ENCODE results near the gene CELSR3. TPM values are rescaled to one million over a fixed set of nuclear protein-coding genes. Genes with fewer than 3 reads are reported as not detected.

Gene CELSR3
- total RNA-seq, 1 donor from 2014 or later: 1.5 TPM

DNA sequence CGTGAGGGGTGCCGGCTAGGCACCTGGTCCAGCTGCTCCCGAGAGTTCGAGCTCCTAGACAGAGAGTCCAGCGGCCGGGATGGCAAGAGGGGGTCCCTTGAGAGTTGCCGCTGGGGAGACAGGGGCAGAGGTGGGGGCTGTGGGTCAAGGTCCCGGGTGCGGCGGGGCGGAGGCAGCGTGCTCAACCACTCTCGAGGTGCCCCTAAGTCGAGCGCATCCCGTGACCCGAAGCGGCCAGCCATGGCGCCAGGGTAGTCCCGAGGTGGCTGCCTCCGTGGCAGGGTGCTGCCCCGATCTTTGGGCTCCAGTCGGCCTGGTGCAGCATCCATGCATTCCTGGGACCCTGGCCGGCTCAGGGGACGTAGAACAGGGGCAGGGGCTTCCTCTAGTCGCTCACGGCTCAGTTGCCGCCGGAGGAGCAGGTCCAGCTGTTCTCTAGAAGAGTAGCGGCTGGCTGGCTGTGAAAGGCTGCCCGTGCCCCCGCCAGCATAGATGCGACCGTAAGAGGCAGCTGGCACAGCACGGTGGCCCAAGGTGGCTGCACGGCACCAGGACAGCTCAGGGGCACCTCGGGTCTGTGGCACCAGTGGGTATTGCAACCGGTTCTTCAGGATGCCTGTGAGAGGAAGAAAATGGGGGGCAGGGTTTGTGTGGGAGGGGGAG is 22.6 kb downstream of the CELSR3 start:
- ATAC-seq: no peak
- intact Hi-C loops (cut with DNase I): no loop called here
- DNase-seq (ENCODE audit: low spot score): no peak

DNA sequence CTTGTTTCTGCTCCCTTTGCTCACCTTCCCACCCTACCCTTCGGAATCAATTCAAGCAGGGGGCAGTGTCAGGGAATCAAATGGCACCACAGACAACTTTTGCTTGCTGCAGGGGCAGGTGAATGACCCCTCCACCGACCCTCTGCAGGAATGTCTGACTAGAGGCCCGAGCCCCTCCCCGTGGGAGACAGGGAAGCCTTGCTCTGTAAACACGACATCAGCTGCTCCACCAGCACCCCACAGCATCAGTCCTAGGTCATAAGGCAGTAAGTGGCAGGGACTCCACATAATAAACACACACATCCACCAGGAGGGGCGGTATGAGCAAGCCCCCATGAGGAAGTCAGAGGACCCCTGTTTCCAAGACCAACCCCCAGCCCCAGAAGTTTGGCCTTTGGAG is 25.4 kb downstream of the CELSR3 start:
- no peak for DNase-seq (ENCODE audit: low spot score)
- intact Hi-C loops (cut with DNase I): no loop called here
- no peak for ATAC-seq

DNA sequence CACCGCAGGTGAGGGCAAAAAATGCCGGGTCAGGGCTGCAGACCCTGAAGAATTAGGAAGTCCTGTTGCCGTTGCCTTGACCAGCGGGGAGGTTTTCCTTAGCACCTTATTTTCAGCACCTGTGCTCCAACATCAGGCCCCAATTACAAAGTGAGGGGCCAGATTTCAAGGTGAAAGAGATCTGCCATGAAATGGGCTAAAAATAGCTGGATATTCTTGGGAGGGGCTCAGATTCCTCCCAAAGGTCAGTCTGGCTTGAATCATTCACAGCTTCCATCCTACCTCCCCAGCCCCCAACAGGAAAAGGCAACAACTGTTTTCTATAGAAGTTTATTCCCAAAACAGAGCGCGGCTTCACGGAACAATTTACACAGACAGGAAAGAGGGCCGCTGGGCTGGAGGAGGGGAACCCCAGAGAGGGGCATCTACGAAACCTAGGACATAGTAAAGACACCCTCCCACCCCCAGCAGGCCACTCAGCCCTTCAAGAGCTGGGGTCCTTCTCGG is 26.5 kb downstream of the CELSR3 start:
- no peak for DNase-seq (ENCODE audit: low spot score)
- ATAC-seq: no peak
- intact Hi-C loops (cut with DNase I): no loop called here

DNA sequence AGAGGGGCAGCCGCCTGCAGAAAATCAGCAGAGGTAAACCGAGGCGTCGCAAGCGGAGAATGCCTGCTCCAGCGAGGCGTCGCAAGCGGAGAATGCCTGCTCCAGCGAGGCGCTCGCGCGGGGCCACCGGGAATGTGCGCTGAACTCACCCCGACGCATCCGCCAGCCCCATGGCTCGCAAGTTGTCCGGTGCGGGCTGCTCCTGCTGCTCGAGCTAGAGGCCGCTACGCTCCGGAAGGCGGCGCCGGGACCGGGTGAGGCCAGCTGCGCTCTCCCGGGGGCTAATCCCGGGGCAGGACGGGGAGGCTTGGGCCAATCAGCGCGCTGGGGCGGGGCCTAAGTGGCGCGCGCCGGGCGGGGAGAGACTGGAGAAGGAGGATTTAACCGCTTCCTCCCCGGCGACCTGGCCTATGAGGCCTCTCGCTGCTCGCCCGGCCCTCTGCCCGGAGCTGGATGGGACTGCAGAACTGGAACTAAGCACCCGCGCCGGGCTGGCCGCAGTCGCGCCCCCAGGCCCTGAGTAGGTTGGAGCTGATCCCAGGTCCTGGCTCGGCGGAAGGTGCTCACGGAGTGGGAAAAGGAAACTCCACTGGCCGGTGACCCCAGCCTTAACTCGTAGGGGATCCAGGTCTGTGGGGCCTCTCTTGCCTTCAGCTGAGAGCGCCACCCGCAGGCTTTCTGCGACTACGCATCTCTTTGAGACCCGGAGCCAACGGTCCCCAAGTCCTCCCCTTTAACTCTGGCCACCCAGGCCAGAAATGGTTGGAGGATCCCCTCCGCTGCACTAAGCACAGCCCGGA is 27.3 kb downstream of the CELSR3 start, which contains the start of gene SLC26A6:
Gene SLC26A6 (minus strand): TSS at position 240 of the 800 bp plus-strand sequence. CDS start 68 bp downstream, at position 172.
- intact Hi-C loops (cut with DNase I): no loop called here
- peak; percentile 99 for ATAC-seq
- DNase-seq (ENCODE audit: low spot score): peak; percentile 98

GRCh38 chr3:48634661-48635221 is 27.9 kb downstream of the CELSR3 start:
- ATAC-seq (peak; percentile 45), DNase-seq (ENCODE audit: low spot score) (peak; percentile 76)
- intact Hi-C loops (cut with DNase I): no loop called here

- DNase-seq (ENCODE audit: low spot score): no peak
- intact Hi-C loops (cut with DNase I): no loop called here
- ATAC-seq: no peak
Measured at GRCh38 chr3:48633743-48634142, 28.9 kb downstream of the CELSR3 start.

DNA sequence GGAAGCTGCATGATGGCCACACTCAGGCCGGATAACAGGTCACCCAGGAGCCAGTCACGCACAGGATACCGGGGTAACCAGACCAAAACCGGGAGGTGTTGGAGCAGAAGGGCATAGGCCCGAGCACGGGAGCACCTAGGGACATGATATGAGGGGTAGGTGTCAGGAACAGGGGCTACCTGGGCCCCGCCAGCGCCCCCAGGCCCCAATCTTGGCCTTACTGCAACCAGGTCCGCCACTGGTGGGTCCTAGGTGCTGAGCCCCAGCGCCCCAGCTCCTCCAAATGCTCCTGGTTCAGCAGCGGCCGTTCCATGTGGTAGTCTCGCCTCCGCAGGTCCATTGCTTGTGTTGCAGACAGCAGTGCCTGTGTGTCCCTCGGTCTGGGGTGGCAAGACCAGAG is 29.4 kb downstream of the CELSR3 start:
- intact Hi-C loops (cut with DNase I): no loop called here
- DNase-seq (ENCODE audit: low spot score) (no peak), ATAC-seq (no peak)

DNA sequence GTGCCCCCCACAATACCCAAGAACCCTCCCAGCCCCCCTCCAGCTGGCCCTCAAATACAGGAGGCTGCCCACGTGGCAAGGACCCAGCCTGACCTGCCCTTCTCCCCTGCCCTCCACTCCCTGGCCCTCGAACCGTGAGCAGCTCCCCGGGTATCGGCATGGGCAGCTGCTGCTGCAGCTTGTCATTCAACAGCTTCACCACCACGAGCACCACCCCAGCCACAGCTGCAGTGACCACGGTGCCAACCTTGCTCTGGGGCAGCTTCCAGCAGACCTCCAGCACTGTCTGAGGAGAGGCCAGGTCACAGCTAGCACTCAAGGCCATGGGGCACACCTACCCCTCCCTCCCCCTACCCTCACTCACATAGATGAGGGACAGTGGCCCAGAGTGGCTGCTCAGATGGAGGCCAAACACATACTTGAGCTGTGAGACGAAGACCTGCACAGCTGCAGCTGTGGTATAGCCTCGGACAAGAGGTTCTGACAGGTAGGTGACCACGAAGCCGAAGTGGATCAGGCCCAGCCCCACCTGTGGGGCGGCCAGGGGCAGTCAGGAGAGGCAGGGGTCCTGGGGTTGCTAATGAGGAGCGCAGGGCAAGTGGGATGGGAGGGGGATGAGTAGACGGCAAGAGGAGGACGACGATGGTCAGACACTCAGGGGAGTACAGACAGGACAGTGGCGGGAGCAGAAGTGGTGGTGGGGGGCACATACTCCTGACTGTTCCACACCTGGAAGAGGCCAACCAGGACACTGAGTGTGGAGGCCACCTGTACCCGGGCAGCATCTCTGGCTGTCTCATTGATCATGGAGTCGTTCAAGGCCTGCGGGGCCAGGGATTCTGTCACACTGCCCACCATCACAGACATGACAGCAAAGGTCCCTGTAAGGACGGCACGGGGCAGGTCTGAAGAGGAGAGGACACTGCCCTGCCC is 30.9 kb downstream of the CELSR3 start:
- ATAC-seq: no peak
- DNase-seq (ENCODE audit: low spot score): no peak
- intact Hi-C loops (cut with DNase I): no loop called here

DNA sequence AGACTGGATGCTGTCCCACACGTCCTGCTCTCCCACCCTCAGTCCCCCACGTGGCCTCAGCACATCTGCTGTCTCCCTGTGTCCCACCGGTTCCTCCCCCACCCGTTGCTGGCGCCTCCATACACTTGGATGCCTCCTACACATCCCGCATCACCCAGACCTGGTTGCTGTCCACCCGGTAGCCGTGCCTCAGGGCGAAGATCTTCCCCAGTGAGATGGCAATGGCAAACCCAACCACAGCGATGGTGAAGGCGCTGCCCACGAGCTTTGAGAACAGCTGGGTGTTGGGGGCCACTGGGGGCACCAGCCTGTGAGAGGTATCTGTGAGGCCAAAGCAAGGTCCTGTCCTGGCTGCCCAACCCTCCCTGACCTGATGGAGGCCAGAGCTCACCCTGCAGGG is 31.9 kb downstream of the CELSR3 start:
- DNase-seq (ENCODE audit: low spot score) (no peak), ATAC-seq (no peak)
- intact Hi-C loops (cut with DNase I): no loop called here

DNA sequence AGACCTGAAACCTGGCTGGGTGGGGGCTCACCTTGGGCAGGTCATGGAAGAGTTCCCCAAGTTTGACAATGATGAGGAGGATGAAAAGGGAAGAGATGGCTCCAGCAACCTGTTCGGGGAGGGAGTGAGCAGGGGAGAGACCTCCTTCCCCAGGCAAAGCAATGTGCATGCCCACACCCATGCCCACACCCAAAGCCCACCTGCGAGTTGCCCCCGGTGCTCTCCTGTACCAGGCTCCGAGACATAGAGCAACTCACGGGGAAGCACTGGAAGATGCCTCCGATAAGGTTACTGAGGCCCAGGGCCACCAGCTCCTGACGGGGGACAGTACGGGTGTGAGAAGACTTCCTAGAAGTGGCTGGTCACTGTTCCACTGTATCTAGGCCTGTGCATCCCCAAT is 32.3 kb downstream of the CELSR3 start:
- ATAC-seq: no peak
- intact Hi-C loops (cut with DNase I): no loop called here
- DNase-seq (ENCODE audit: low spot score): no peak

- DNase-seq (ENCODE audit: low spot score) (no peak), ATAC-seq (no peak)
- intact Hi-C loops (cut with DNase I): no loop called here
Measured at GRCh38 chr3:48629894-48630293, 32.8 kb downstream of the CELSR3 start.

DNA sequence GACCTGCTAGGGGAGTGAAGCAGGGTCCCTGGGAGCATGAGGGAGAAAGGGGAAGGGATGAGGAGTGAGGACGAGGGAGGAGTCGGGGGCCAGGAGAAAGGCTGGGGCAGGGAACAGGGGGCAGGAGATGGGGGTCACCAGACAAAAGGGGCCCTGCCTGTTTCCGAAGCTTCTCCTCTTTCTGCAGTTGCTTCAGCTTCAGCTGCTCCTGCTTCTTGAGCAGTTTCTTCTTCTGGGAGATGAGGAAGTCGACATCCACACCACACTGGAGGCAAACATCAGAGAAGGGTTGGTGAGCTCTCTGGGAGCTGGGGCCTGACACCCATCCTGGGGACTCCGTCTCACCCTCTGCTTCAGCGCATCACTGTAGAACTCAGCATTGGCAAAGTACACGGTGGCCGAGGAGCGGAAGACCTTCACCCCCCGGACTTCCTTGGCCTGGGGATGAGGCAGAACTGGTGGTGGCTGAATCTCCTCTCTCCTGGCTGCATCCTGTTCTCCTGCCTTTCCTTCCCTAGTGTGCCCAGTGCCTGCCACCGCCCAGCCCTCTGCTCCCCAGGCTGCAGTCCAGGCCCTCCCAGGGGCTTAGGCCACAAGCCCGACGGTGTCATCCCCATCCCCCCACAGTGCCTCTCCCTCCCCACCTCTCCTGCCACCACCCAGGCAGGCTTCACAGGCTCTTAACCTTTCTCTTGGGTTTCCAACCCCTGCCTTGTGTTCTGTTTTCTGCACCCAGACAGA is 34.2 kb downstream of the CELSR3 start:
- intact Hi-C loops (cut with DNase I): no loop called here
- DNase-seq (ENCODE audit: low spot score) (no peak), ATAC-seq (no peak)

DNA sequence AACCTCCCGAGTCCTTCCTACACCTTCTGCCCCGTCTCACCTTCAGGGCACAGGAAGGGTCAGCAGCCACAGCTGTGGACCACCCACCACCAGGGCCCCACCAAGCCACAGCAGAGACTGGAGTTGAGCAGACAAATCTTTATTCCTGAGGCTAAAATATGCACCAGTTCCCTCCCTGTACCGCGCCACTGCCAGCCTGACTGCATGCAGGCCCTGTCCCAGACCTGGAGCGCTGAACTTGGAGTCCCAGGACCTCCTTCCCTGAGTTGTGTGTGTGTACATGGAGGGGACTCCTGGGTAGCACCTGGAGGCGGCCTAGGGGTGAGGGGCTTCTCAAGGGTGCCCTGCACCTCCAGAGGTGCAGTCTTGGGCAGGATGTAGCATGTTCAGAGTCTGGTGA is 37.1 kb downstream of the CELSR3 start:
- DNase-seq (ENCODE audit: low spot score) (no peak), ATAC-seq (no peak)
- intact Hi-C loops (cut with DNase I): no loop called here

GRCh38 chr3:48624767-48625166 is 37.9 kb downstream of the CELSR3 start:
- no peak for ATAC-seq
- DNase-seq (ENCODE audit: low spot score): no peak
- intact Hi-C loops (cut with DNase I): no loop called here

DNA sequence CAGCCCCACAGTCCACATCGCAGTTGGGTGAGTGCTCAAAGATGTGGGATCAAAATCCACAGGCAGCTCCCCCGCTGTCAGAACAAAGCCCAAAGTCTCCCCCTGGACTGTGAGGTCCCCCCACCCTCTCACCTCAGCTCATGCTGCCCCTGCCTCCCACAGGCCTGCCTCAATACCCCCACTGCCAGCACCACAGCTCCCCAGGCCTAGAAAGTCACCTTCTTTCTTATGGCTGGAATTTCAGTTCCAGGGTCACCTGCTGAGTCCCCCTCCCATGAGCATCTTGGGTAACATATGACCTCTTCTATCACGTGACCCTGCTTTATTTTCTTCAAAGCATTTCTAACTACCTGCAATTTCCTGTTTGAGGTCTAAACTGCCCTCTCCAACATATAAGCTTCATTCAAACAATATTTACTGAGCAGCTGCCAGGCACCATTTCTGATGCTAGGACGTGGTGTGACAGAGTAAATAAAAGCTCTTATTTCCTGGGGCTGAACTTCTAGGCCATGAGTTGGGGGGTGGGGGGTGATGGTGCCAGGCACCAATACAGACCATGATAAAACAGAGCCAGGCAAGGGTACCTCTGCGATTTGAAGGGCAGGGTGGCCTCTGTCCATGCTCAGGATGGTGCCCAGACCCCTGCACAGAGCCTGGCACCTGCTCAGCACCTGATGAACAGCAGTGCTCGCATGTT is 38.7 kb downstream of the CELSR3 start:
- no peak for ATAC-seq
- intact Hi-C loops (cut with DNase I): no loop called here
- DNase-seq (ENCODE audit: low spot score): no peak

DNA sequence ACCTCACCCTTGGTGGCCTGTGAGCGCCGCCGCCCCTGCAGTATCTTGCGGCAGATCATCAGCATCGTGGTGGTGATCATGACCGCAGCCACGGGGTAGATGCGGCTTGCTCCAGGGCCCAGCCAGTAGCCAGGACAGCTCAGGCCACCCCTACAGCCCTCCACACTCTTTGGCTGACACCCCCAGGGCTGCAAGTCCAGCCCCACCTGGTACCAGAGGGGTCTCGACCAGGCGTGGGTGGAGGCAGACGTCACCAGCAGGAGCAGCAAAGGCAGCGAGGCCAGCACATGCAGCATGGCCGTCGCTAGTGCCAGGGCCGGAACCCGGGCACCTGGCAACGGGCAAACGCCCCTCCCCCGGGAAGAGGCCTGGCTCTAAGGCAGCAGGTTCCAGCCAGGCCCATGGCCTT is 41.2 kb downstream of the CELSR3 start, which contains the start of gene TMEM89:
Gene TMEM89 (minus strand): TSS at position 309 of the 409 bp plus-strand sequence. CDS start 13 bp downstream, at position 296.
- intact Hi-C loops (cut with DNase I): no loop called here
- DNase-seq (ENCODE audit: low spot score): no peak
- ATAC-seq: no peak
